Upper lobe of left lung (tissue), 4 donors: ENCODE measurements around the gene ZMIZ2.

ENCODE experiments used
- POLR2A ChIP-seq, 4 donors: fragments of 450-650 bp; IDR thresholded peaks; one replicate each; pipeline ENCODE4 v1.5.1; 2016 to 2017; ENCODE audit warnings: antibody characterized with exemption in 4 of 4, mild to moderate bottlenecking in 2 of 4
- TF ChIP-seq, protein P1 (sequence below), 6 experiments: fragments of 450-650 bp in 4 of 6; fragments of 200-600 bp in 2 of 6; sonication (generic) in 2 of 6; IDR thresholded peaks; one replicate each; pipeline ENCODE4 v1.5.1; 2016 to 2019; ENCODE audit warnings: antibody characterized with exemption in 6 of 6

DNA sequence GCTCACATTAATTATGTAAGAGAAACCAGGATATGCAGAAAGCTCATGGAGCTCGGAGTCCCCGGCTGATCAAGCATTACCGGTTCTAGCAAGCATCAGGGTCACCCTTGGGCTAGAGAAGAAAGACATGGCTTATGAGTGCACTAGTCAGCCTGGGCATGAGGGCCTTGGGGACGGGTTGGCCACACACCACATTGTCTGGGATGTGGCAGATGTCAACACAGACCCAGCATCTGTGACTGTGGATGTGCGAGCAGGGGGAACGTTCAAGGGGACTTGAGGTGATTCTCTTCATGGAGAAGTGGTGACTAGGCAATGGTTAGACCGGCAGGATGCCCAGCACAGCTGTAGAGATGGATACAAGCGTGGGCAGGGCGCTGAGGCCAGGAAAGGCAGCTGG lies 13.7 kb downstream of the ZMIZ2 start:
- TF ChIP-seq, protein P1, sequence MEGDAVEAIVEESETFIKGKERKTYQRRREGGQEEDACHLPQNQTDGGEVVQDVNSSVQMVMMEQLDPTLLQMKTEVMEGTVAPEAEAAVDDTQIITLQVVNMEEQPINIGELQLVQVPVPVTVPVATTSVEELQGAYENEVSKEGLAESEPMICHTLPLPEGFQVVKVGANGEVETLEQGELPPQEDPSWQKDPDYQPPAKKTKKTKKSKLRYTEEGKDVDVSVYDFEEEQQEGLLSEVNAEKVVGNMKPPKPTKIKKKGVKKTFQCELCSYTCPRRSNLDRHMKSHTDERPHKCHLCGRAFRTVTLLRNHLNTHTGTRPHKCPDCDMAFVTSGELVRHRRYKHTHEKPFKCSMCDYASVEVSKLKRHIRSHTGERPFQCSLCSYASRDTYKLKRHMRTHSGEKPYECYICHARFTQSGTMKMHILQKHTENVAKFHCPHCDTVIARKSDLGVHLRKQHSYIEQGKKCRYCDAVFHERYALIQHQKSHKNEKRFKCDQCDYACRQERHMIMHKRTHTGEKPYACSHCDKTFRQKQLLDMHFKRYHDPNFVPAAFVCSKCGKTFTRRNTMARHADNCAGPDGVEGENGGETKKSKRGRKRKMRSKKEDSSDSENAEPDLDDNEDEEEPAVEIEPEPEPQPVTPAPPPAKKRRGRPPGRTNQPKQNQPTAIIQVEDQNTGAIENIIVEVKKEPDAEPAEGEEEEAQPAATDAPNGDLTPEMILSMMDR (IDR thresholded peaks at IDR 0.05): no peak
- no peak for TF ChIP-seq POLR2A (IDR thresholded peaks at IDR 0.05)
